Parathyroid adenoma (tissue), 2 donors: ENCODE results near the gene REG4.

Experiments used
- H2AFZ ChIP-seq: fragments of 300-600 bp; sonication (generic); one replicate; pipeline ENCODE4 v1.7.0; 2017; ENCODE audit warnings: antibody characterized with exemption, mild to moderate bottlenecking
- H3K27ac ChIP-seq: fragments of 300-600 bp; sonication (generic); one replicate; pipeline ENCODE4 v1.7.0; 2017
- H3K27me3 ChIP-seq: fragments of 300-600 bp; sonication (generic); one replicate; pipeline ENCODE4 v1.7.0; 2017; ENCODE audit warnings: low read length; ENCODE audit not compliant: control insufficient read depth, insufficient read depth
- H3K36me3 ChIP-seq: fragments of 300-600 bp; sonication (generic); one replicate; pipeline ENCODE4 v1.7.0; 2017; ENCODE audit warnings: low read length; ENCODE audit not compliant: control insufficient read depth, insufficient read depth
- H3K4me1 ChIP-seq: fragments of 300-600 bp; sonication (generic); one replicate; pipeline ENCODE4 v1.7.0; 2017; ENCODE audit warnings: control low read depth
- H3K4me2 ChIP-seq: fragments of 300-600 bp; sonication (generic); one replicate; pipeline ENCODE4 v1.7.0; 2017; ENCODE audit warnings: low read length
- H3K4me3 ChIP-seq: fragments of 300-600 bp; sonication (generic); one replicate; pipeline ENCODE4 v1.7.0; 2017; ENCODE audit warnings: low read depth, low read length
- H3K79me2 ChIP-seq: fragments of 300-600 bp; sonication (generic); one replicate; pipeline ENCODE4 v1.7.0; 2017; ENCODE audit warnings: control low read depth
- H3K9ac ChIP-seq: fragments of 300-600 bp; sonication (generic); one replicate; pipeline ENCODE4 v1.7.0; 2017; ENCODE audit warnings: mild to moderate bottlenecking
- H3K9me3 ChIP-seq: fragments of 300-600 bp; sonication (generic); one replicate; pipeline ENCODE4 v1.7.0; 2017; ENCODE audit warnings: low read length; ENCODE audit not compliant: control insufficient read depth
- TF ChIP-seq, protein P1 (sequence below): fragments of 300-600 bp; sonication (generic); IDR thresholded peaks from one replicate; pipeline ENCODE4 v1.7.0; 2017; ENCODE audit warnings: antibody characterized with exemption, mild to moderate bottlenecking
- donor health status: primary hyperparathyroidism.

Gene REG4

DNA sequence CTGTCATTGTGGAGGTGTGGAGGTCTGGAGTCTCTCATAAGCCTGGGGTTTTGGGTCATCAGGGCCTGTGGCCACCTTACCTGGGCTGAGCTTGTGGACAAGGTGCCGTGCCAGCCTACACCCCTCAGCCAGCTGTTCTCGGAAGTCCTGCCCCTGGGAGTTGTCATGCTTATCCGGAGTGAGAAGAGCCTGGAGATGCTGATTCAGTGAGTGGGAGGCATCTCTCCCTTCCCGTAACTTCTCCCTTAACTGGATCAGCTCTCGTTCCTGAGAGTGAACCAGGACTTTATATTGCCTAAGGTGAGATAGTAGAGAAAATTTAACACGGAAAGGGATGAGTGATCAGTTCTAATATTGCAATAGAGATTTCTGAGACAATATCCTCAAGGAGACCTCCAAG is 30.0 kb upstream of the REG4 start:
- no peaks in the 10 kb centered on the region for H3K79me2 ChIP-seq

DNA sequence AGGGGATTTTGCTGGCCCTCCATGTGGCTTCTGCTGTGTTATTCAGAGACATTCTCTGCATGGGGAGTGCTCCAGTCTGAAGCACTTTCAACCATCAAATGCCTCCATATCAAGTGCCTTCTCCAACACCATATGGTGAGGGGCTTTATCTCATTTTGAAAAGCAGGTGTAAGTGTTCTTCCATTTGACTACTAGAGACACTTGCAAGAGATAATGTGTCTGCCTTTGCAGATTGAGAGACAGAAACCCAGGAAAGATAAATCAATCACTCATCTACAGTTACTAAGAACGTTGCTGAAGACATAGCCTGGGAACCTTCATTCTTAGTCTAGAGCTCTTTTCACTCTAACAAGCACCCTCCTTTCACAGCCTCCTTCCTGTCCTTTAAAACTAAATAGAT is 29.5 kb upstream of the REG4 start:
- no peak overlapping the region for H3K4me2 ChIP-seq
- TF ChIP-seq, protein P1, sequence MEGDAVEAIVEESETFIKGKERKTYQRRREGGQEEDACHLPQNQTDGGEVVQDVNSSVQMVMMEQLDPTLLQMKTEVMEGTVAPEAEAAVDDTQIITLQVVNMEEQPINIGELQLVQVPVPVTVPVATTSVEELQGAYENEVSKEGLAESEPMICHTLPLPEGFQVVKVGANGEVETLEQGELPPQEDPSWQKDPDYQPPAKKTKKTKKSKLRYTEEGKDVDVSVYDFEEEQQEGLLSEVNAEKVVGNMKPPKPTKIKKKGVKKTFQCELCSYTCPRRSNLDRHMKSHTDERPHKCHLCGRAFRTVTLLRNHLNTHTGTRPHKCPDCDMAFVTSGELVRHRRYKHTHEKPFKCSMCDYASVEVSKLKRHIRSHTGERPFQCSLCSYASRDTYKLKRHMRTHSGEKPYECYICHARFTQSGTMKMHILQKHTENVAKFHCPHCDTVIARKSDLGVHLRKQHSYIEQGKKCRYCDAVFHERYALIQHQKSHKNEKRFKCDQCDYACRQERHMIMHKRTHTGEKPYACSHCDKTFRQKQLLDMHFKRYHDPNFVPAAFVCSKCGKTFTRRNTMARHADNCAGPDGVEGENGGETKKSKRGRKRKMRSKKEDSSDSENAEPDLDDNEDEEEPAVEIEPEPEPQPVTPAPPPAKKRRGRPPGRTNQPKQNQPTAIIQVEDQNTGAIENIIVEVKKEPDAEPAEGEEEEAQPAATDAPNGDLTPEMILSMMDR: no peak
- no peaks in the 10 kb centered on the region for H3K36me3 ChIP-seq
- H3K9me3 ChIP-seq: no peaks in the 10 kb centered on the region
- H3K9ac ChIP-seq: no peak overlapping the region
- no peak overlapping the region for H3K4me3 ChIP-seq
- H2AFZ ChIP-seq: no peak overlapping the region
- no peak overlapping the region for H3K27ac ChIP-seq
- no peaks in the 10 kb centered on the region for H3K79me2 ChIP-seq
- H3K27me3 ChIP-seq: no peaks in the 10 kb centered on the region
- no peaks in the 10 kb centered on the region for H3K4me1 ChIP-seq

More for the DNA sequence above, 30.0 kb upstream of the REG4 start:
- Histone ChIP-seq H3K27ac (no peak overlapping the region), H3K9ac (no peak overlapping the region), H3K36me3 (no peaks in the 10 kb centered on the region), H3K4me2 (no peak overlapping the region), H3K4me3 (no peak overlapping the region), H3K27me3 (no peaks in the 10 kb centered on the region), H3K4me1 (no peaks in the 10 kb centered on the region), H3K9me3 (no peaks in the 10 kb centered on the region), H2AFZ (no peak overlapping the region)
- TF ChIP-seq, protein P1: no peak

DNA sequence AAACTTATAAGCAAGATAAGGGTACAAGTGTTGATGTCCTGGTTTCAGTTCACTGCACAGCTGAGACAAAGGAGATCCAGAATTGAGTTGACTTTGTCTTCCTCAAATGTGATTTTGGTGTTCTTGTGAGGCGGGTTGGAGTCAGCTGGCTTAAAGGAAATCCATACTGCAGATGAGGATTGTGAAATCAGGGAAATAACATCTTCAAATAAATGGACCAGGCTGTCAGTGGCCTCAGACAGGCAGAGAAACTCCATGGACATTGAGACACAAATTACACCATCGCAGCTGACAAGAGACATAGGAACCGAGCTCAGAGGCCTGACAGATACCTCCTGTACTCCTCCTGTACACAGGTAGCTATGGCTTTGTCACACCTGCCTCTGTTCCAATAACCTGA is 27.0 kb upstream of the REG4 start:
- Histone ChIP-seq H3K4me1 (no peaks in the 10 kb centered on the region), H3K27me3 (no peaks in the 10 kb centered on the region), H3K9ac (no peak overlapping the region), H3K4me3 (no peak overlapping the region), H3K79me2 (no peaks in the 10 kb centered on the region), H3K4me2 (no peak overlapping the region), H3K27ac (no peak overlapping the region), H2AFZ (no peak overlapping the region), H3K9me3 (no peaks in the 10 kb centered on the region), H3K36me3 (no peaks in the 10 kb centered on the region)
- TF ChIP-seq, protein P1: no peak

DNA sequence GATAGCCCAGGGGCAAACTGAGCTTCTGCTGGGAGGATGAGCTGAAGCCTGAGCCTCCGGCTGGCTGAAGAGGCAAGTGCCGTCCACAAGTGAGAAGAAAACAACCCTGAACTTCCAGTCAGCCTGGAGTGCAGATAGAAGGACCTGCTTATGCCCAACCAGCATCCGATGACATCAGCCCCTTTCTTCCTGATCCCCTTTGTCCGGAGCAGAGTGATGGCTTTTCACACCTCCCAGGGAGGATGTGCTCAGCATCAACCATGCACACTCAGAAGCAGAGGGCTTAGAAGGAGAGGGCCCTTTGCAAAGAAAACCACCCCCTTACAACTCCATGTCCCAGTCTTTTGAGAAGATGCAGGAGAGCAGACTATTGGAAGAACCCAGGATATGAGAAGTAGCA is 23.7 kb upstream of the REG4 start:
- Histone ChIP-seq H3K27me3 (no peaks in the 10 kb centered on the region), H3K4me1 (no peaks in the 10 kb centered on the region), H3K9me3 (no peaks in the 10 kb centered on the region), H3K4me3 (no peak overlapping the region), H3K9ac (no peak overlapping the region), H3K27ac (no peak overlapping the region), H3K4me2 (no peak overlapping the region), H3K36me3 (no peaks in the 10 kb centered on the region), H3K79me2 (no peaks in the 10 kb centered on the region), H2AFZ (no peak overlapping the region)
- TF ChIP-seq, protein P1: no peak

DNA sequence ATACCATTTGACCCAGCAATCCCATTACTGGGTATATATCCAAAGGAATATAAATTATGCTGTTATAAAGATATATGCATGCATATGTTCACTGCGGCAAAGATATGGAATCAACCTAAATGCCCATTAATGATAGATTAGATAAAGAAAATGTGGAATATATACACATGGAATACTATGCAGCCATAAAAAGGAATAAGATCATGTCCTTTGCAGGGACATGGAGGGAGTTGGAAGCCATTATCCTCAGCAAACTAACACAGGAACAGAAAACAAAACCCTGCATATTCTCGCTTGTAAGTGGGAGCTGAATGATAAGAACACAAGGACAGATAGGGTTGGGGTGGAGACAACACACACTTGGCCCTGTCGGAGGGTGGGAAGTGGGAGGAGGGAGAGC is 19.8 kb upstream of the REG4 start:
- Histone ChIP-seq H3K4me1 (no peaks in the 10 kb centered on the region), H3K79me2 (no peaks in the 10 kb centered on the region), H2AFZ (no peak overlapping the region), H3K9ac (no peak overlapping the region), H3K36me3 (no peaks in the 10 kb centered on the region), H3K4me3 (no peak overlapping the region), H3K27me3 (no peaks in the 10 kb centered on the region), H3K27ac (no peak overlapping the region), H3K4me2 (no peak overlapping the region), H3K9me3 (no peaks in the 10 kb centered on the region)
- TF ChIP-seq, protein P1: no peak
